Measurements from ENCODE around the gene PIRT. TPM values are rescaled to one million over a fixed set of nuclear protein-coding genes. Genes with fewer than 3 reads are reported as not detected.

PIRT gene
- total RNA-seq, 1 donor, result not detected

DNA sequence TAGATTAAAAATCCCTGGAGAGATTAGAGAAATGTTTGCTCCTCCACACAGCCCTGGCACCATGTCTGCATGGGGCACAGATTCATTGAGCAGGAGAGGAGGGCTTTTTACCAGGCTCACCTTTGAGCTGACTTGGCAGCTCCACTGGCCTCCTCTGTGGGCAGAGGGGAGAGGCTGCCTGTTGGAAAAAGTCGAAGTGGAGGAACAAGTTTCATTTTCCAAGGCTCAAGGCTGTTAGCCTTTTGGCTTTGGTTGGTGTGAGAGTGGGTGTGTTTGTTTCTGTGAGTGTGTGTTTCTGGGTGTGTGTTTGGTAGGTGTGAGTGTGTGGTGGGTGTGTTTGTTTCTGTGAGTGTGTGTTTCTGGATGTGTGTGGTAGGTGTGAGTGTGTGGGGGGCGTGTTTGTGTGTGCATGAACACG lies 39.5 kb downstream of the PIRT start:
- Histone ChIP-seq H3K4me1 (ENCODE audit: insufficient read depth, low read length) (no peaks in the 10 kb centered on the region), H3K4me2 (ENCODE audit: insufficient read depth, low read length) (no peak overlapping the region), H4K20me1 (ENCODE audit: insufficient read depth, low read length) (no peaks in the 10 kb centered on the region), H3K4me3 (ENCODE audit: insufficient read depth, low read length) (no peak overlapping the region), H3K79me2 (ENCODE audit: insufficient read depth, low read length) (no peaks in the 10 kb centered on the region), H3K27ac (ENCODE audit: low read depth, low read length) (no peak overlapping the region), H3K36me3 (ENCODE audit: insufficient read depth, low read length) (no peaks in the 10 kb centered on the region), H2AFZ (ENCODE audit: low read length) (no peak overlapping the region), H3K27me3 (ENCODE audit: insufficient read depth, low read length) (no peaks in the 10 kb centered on the region), H3K9me3 (ENCODE audit: low read depth, low read length) (no peaks in the 10 kb centered on the region)
- TF ChIP-seq, protein P1, sequence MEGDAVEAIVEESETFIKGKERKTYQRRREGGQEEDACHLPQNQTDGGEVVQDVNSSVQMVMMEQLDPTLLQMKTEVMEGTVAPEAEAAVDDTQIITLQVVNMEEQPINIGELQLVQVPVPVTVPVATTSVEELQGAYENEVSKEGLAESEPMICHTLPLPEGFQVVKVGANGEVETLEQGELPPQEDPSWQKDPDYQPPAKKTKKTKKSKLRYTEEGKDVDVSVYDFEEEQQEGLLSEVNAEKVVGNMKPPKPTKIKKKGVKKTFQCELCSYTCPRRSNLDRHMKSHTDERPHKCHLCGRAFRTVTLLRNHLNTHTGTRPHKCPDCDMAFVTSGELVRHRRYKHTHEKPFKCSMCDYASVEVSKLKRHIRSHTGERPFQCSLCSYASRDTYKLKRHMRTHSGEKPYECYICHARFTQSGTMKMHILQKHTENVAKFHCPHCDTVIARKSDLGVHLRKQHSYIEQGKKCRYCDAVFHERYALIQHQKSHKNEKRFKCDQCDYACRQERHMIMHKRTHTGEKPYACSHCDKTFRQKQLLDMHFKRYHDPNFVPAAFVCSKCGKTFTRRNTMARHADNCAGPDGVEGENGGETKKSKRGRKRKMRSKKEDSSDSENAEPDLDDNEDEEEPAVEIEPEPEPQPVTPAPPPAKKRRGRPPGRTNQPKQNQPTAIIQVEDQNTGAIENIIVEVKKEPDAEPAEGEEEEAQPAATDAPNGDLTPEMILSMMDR (IDR thresholded peaks at IDR 0.05; ENCODE audit: extremely low read depth, low read depth, low read length), result no peak
- no peak for DNase-seq (ENCODE audit: insufficient read length, low spot score, missing footprints)

DNA sequence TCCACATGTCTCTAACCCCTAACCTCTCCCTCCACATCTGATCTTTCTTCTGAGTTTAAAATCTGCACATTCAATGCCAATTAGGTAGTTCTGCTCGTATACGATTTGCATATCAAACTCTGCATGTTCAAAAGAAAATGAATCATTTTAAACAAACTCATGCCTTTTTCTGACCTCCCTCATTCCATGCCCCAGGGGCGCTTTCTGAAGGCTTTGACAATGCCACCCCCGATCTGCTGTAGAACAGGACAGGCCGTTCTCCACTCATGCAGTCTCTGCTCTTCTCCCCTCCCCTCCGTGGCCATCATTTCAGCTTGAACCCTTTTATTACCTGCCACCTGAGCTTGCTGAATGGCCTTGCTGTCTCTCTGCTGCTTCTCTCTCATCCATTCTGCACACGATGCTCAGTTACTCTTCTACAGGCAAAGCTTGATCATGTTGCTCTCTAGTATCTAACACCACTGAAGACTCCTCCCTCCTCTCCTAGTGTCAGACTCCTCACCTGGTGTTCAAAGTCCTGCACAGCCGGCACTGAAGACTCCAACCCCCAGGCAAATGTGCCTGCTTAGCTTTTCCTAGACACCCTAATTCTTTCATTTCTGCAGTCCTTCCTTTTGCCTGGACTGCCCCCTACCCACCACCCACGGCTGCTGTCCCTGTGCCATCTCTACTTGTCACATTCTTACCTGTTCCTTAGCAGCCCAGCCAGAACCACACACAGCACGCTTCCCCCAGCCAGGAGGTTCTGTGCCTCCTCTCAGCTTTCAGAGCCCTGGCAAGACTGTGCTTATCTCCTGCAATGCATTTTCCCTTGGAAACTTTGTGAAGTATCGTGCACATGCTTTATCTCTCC lies 40.2 kb downstream of the PIRT start:
- Histone ChIP-seq H3K4me1 (ENCODE audit: insufficient read depth, low read length) (no peaks in the 10 kb centered on the region), H4K20me1 (ENCODE audit: insufficient read depth, low read length) (no peaks in the 10 kb centered on the region), H3K27me3 (ENCODE audit: insufficient read depth, low read length) (no peaks in the 10 kb centered on the region), H3K27ac (ENCODE audit: low read depth, low read length) (no peak overlapping the region), H2AFZ (ENCODE audit: low read length) (no peak overlapping the region), H3K4me2 (ENCODE audit: insufficient read depth, low read length) (no peak overlapping the region), H3K9me3 (ENCODE audit: low read depth, low read length) (no peaks in the 10 kb centered on the region), H3K4me3 (ENCODE audit: insufficient read depth, low read length) (no peak overlapping the region), H3K36me3 (ENCODE audit: insufficient read depth, low read length) (no peaks in the 10 kb centered on the region), H3K79me2 (ENCODE audit: insufficient read depth, low read length) (no peaks in the 10 kb centered on the region)
- no peak for DNase-seq (ENCODE audit: insufficient read length, low spot score, missing footprints)
- TF ChIP-seq, protein P1 (IDR thresholded peaks at IDR 0.05; ENCODE audit: extremely low read depth, low read depth, low read length), result no peak

DNA sequence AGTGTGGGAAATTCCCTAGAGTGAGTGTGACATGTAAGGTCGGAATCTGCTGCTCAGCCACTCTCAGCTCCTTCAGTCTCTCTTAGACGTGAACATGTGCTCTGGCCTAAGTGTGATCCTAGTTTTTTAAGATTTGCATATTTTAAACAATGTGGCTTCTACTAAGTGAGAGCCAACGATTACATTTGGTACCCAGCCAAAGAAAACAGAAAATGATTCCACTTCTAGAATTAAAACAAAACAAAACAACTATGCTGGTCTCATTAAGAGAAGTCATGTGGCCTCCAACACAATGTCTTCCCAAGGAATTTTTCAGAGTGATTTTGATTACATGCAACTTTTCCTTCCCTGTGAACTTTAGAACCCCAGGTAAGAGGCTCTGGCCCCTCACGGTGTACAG lies 44.1 kb downstream of the PIRT start:
- Histone ChIP-seq H3K79me2 (ENCODE audit: insufficient read depth, low read length) (no peaks in the 10 kb centered on the region), H3K9me3 (ENCODE audit: low read depth, low read length) (no peaks in the 10 kb centered on the region), H3K4me2 (ENCODE audit: insufficient read depth, low read length) (no peak overlapping the region), H3K27ac (ENCODE audit: low read depth, low read length) (no peak overlapping the region), H3K36me3 (ENCODE audit: insufficient read depth, low read length) (no peaks in the 10 kb centered on the region), H2AFZ (ENCODE audit: low read length) (no peak overlapping the region), H4K20me1 (ENCODE audit: insufficient read depth, low read length) (no peaks in the 10 kb centered on the region), H3K27me3 (ENCODE audit: insufficient read depth, low read length) (no peaks in the 10 kb centered on the region), H3K4me3 (ENCODE audit: insufficient read depth, low read length) (no peak overlapping the region), H3K4me1 (ENCODE audit: insufficient read depth, low read length) (no peaks in the 10 kb centered on the region)
- DNase-seq (ENCODE audit: insufficient read length, low spot score, missing footprints), result no peak
- TF ChIP-seq, protein P1 (IDR thresholded peaks at IDR 0.05; ENCODE audit: extremely low read depth, low read depth, low read length), result no peak

DNA sequence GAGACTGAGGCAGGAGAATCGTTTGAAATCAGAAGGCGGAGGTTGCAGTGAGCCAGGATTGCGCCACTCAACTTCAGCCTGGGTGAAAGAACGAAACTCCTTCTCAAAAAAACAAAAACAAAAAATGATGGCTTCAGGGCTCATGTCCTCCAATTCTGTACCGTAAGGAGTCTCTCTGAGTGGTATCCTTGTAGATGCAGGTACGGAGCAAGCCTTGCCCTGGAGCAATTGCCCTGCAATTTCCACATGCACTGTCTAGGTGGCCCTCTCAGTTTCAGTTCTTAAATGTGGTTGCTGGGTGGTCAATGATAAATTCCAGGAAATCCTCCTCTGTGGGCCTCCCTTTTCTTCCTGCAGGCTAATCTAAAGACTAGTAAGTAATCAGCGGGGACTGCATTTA lies 44.6 kb downstream of the PIRT start:
- Histone ChIP-seq H3K9me3 (ENCODE audit: low read depth, low read length) (no peaks in the 10 kb centered on the region), H3K4me3 (ENCODE audit: insufficient read depth, low read length) (no peak overlapping the region), H3K36me3 (ENCODE audit: insufficient read depth, low read length) (no peaks in the 10 kb centered on the region), H3K4me1 (ENCODE audit: insufficient read depth, low read length) (no peaks in the 10 kb centered on the region), H4K20me1 (ENCODE audit: insufficient read depth, low read length) (no peaks in the 10 kb centered on the region), H3K27me3 (ENCODE audit: insufficient read depth, low read length) (no peaks in the 10 kb centered on the region), H3K79me2 (ENCODE audit: insufficient read depth, low read length) (no peaks in the 10 kb centered on the region), H2AFZ (ENCODE audit: low read length) (no peak overlapping the region), H3K27ac (ENCODE audit: low read depth, low read length) (no peak overlapping the region), H3K4me2 (ENCODE audit: insufficient read depth, low read length) (no peak overlapping the region)
- no peak for DNase-seq (ENCODE audit: insufficient read length, low spot score, missing footprints)
- TF ChIP-seq, protein P1 (IDR thresholded peaks at IDR 0.05; ENCODE audit: extremely low read depth, low read depth, low read length), result no peak

All from osteoblast (primary cell).